ENCODE results near the gene MALRD1.

MALRD1 gene

DNA sequence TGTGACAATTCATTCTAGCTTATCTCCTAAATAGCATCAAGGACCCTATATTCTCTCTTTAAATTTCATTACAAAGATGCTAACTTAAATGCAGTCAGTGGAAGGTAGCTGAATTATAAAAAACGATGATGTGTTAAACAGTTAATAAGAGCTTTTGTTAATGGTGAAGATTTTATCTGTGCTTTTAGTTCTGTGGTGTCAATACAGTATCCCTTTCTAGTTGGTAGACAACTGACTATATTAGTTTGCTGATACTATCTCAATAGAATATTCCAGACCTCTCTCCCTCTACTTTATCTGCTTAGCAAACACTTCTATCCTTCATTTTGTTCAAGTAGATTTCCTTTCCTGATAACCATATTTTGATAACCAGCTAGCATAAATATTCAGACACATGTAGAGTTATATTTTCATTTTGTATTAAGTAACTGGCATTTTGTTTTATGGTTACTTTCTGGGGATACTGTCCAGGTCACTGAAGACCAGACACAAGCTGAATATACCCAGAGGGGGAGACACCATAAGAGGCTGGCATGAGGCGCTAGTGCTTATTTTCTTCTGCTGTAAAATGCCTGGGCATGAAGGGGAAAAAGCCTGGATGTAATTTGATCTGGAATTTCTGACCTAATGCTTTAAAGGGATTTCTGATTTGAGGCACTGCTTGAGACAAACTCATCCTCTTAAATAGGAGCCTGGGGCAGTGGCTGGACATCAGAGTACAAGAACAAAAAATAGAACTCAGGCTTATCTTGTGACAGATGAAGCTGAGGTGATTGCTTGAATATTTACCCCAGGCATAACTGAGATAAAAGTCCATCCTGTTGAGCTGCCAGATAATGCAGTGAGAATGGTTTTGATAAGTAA lies 197.5 kb downstream of the MALRD1 start:
- no peak for DNase-seq

DNA sequence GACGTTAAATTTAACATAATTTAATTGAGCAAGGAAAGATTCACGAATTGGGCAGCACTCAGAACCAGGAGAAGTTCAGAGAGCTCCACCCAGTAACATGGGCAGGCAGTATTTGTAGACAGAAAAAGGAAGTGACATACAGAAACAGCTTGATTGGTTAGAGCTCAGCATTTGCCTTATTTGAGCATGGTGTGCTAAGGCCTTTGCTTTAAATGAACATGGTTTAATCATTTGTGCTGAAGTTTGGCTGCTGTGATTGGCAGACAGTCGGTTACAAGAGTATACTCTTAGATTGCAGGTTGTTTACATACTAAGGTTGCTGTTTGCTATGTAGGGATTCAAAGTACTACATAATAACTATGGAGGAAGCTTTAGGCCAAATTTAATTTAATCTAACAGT lies 199.2 kb downstream of the MALRD1 start:
- DNase-seq, result no peak

GRCh38 chr10:19250546-19250945 lies 201.9 kb downstream of the MALRD1 start:
- no peak for DNase-seq

DNA sequence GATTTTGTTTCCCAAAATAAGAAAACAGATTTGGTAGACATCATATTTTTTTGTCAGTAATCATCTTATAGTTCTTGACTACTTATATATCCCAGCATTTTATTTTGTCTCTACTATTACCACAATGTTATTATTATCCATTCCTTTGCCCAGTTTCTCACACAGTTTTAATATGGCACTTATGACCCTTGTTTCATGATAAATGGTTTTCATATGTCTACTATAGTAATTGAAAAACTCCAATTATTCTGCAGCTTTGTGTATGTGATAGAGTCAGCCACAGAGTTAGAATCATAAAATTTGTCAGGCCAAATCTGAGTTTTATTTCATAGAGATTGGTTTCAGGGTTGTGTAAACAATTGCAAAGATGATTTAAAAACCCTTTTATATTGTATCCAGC lies 203.9 kb downstream of the MALRD1 start:
- DNase-seq, result no peak

- DNase-seq, result no peak
Measured at GRCh38 chr10:19256331-19256730, 207.7 kb downstream of the MALRD1 start.

- no peak for DNase-seq
Measured at GRCh38 chr10:19263262-19263661, 214.7 kb downstream of the MALRD1 start.

DNA sequence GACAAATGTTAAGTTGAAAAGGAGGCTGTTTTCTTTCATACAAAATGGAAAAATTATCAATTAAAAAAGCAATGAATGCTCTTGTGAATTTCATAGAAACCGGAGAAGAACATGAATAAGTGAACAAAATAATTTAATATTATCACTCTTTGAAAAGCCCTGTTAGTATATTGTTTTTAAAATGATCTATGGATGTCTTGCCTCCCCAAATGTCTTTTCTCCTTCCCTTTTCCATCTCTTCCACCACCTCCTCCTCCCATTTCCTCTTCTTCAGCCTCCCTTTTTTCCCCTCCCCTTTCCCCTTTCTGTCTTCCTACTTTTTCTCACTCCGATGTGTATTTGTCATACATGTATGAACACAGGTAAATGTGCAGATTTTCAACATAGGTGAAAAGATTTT lies 234.7 kb downstream of the MALRD1 start:
- DNase-seq, result no peak

- no peak for DNase-seq
Measured at GRCh38 chr10:19283786-19284185, 235.2 kb downstream of the MALRD1 start.

GRCh38 chr10:19290770-19291169 lies 242.2 kb downstream of the MALRD1 start:
- DNase-seq, result no peak

DNA sequence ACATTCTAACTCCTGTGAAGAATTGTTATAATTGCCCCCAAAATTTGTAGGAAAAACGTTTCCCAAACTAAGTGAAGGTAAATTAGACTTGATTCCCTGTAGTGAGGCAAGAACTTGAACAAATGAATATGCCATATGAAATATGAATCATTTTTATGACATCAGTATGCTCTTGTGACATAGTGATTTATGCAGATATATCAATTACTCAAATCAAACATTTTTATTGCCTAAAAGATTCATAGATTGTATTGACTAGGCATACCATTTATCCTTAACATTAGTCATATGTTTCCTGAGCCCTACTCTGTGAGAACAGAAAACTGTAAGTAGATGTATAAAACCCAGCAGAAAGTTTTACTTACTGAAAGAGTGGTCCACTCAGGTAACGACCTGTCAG lies 245.6 kb downstream of the MALRD1 start:
- DNase-seq, result no peak

DNA sequence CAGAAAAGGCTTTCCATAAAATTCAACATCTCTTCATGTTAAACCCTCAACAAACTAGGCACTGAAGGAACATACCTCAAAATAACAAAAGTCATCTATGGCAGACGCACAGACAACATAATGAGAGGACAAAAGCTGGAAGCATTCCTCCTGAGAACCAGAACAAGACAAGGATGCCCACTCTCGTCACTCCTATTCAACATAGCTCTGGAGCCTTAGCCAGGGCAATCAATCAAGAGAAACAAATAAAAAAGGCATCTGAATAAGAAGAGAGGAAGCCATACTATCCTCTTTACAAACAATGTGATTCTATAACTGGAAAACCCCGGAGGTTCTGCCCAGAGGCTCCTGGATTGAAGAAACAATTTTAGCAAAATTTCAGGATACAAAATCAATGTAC lies 251.0 kb downstream of the MALRD1 start:
- no peak for DNase-seq

DNA sequence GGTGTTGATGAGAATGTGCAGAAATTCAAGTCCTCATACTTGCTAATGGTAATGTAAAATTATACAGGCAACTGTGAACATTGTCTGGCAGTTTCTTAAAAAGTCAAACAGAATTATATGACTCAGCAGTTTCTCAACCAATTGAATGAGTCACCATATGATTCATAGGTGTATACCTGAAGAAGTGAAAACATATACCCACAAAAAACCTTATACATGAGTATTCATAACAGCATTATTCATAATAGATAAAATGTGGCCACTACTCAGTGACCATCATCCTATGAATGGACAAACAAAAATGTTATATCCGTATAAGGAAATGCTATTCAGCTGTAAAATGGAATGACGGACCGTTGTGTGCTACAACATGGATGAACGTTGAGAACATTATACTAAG lies 253.5 kb downstream of the MALRD1 start:
- no peak for DNase-seq

- no peak for DNase-seq
Measured at GRCh38 chr10:19310066-19310465, 261.5 kb downstream of the MALRD1 start.

GRCh38 chr10:19316204-19316870 lies 267.7 kb downstream of the MALRD1 start:
- no peak for DNase-seq

GRCh38 chr10:19317952-19318351 lies 269.4 kb downstream of the MALRD1 start:
- DNase-seq, result no peak

DNA sequence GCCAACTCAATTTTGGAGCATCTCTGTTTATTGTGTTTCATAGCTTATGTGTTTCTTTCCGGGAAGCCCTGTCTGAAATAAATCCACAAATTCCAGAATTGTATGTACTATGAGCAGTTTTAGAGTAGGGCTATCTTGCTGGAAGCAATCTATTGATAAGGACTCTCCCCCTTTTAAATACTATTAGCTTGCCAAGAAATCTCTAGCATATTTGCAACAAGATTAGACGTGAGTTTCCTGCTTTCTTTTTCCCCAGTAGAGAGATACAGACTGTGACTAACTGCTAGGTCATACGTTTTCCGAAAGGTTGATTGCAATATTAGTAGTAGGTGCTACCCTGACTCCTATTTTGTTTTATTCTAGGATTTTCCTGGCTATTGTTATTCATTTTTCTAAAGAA lies 277.0 kb downstream of the MALRD1 start:
- DNase-seq, result no peak

- DNase-seq, result no peak
Measured at GRCh38 chr10:19328582-19328981, 280.0 kb downstream of the MALRD1 start.

DNA sequence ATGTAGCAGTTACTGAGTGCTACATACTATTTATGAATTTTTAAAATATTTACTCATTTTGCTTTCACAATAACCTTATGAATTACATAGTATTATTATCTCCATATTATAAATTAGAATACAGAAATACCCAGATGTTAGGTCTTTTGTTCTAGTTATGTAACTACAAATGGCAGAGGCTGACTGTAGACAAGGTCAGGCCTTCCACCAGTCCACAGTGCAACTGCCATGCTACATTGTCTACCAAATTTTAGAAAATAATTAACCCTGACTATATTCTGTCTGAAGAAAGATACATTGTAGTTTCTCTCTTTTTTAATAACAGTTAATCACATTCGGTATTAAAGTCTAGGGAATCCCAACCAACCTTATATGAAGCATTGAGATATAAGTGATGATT lies 280.9 kb downstream of the MALRD1 start:
- DNase-seq, result no peak

DNA sequence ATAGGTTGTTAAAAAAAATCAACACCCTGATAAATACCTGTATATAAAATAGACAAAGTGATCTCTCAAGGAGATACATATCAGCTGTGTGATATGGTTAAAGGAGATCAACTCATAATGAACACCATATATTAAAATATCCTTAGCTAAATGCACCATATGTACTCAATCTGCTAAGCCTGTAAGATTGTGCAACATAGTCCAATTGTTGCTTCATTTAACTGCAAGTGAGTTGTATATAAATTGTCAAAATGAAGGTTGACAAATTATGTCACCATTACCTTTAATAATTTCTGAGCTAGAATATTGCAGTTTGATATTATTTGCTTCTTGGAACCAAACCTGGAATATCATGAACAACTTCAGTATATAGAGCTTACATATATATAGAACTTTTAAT lies 283.7 kb downstream of the MALRD1 start:
- DNase-seq, result no peak

GRCh38 chr10:19333631-19334030 lies 285.0 kb downstream of the MALRD1 start:
- DNase-seq, result no peak

GRCh38 chr10:19347621-19348020 lies 299.0 kb downstream of the MALRD1 start:
- peak in 1 of 2 experiments; percentile 13 for DNase-seq

- DNase-seq, result no peak
Measured at GRCh38 chr10:19367176-19367575, 318.6 kb downstream of the MALRD1 start.

DNA sequence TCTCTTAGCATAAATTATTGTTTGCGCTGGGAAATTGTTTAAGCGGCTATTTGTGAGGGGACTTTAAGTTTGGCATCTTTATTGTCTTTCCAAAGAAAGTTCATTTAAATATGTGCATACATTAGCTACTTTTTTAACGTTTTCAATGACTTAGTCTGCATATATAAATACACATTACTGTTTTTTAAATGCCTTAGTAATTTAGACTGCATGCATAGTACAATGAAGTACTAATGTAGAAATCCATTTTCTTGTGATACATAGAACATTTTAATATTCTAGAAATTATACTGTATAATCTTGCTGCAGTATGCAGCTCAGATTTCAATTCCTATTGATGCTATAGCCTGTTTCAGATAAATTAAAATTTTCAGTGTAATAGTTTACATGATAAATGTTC lies 325.4 kb downstream of the MALRD1 start:
- no peak for DNase-seq

DNA sequence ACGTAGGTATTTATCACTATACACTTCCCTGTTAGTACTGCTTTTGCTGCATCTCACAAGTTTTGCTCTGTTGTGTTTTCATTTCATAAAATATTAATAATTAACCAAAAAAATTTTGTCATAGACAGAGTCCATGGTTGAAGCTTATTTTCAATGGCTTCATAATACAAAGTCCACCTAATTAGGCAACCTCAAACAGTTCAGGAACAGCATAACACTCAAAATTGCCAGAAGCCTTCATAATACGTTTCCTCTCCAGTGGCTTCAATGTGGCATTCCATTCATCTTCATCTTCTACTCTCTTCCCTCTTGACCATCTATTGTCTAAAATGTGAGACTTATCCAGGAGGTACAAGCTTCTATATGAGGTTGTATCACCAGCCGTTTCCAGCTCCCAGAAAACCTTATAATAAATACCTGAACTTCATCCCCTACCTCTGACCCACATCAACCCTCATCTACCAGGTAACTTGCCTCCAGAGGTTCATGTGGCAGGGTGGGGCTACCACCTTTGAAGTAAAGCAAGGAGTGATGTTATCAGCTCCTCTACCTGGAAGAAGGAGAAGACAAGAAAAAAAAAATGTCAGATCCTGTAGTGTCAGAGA lies 337.3 kb downstream of the MALRD1 start:
- DNase-seq, result no peak
